Left ventricle myocardium inferior (tissue), 1 donor: ENCODE results near the gene MGAT4A. TPM values are rescaled to one million over a fixed set of nuclear protein-coding genes. Genes with fewer than 3 reads are reported as not detected.

Source experiments
- DNase-seq: peaks from one replicate; pipeline ENCODE4 v3.0.0-alpha.2; 2020
- H3K27ac ChIP-seq: fragments of 200-600 bp; replicated peaks from 2 replicates; pipeline ENCODE4 v1.8.0; 2021
- H3K27me3 ChIP-seq: fragments of 200-600 bp; 2 replicates; pipeline ENCODE4 v1.8.0; 2021; ENCODE audit warnings: low read depth
- H3K36me3 ChIP-seq: fragments of 200-600 bp; 2 replicates; pipeline ENCODE4 v1.8.0; 2021
- H3K4me1 ChIP-seq: fragments of 200-600 bp; 2 replicates; pipeline ENCODE4 v1.8.0; 2021
- H3K4me3 ChIP-seq: fragments of 200-600 bp; 2 replicates; pipeline ENCODE4 v1.8.0; 2021; ENCODE audit warnings: mild to moderate bottlenecking, moderate library complexity
- H3K9me3 ChIP-seq: fragments of 200-600 bp; replicated peaks from 2 replicates; pipeline ENCODE4 v1.8.0; 2021
- CTCF ChIP-seq: fragments of 200-600 bp; IDR thresholded peaks from 2 replicates; pipeline ENCODE4 v1.8.0; 2021; ENCODE audit warnings: antibody characterized with exemption, mild to moderate bottlenecking, borderline replicate concordance
- intact Hi-C: fragments of 100-400 bp; cut with micrococcal nuclease; formaldehyde crosslinking; loops from one replicate; pipeline ENCODE4 v1.11.0; 2022
- total RNA-seq: library from RNA; stranded (reverse); fragmentation: NEBNext Ultra II Directional; extraction: Animal tissue kit (Norgen Biotek cat#: 25700); gene quantifications from one replicate; pipeline ENCODE4 v1.2.1, GENCODE V29; 2021
- donor health status: DM: no; HTN: yes; CAD: no; lungs with severe emphysema.

The MGAT4A gene
- total RNA-seq, 1 donor from 2014 or later, result 18.4 TPM

- no peak for DNase-seq
- no peak for TF ChIP-seq CTCF
These were observed 33.6 kb upstream of the MGAT4A start for GRCh38 chr2:98764499-98764898.

GRCh38 chr2:98763209-98763951 is 32.4 kb upstream of the MGAT4A start:
- H3K9me3 ChIP-seq, result no peaks in the 10 kb centered on the region
- TF ChIP-seq CTCF, result no peak
- peaks cover 19% of the 10 kb centered on the region for H3K4me1 ChIP-seq
- H3K4me3 ChIP-seq, result no peak overlapping the region
- H3K27ac ChIP-seq, result no peak overlapping the region
- no peak for DNase-seq
- H3K36me3 ChIP-seq, result no peaks in the 10 kb centered on the region
- intact Hi-C loops, result no loop called here
- no peaks in the 10 kb centered on the region for H3K27me3 ChIP-seq

More at GRCh38 chr2:98764499-98764898, 33.6 kb upstream of the MGAT4A start:
- no peak overlapping the region for H3K4me3 ChIP-seq
- H3K27ac ChIP-seq, result no peak overlapping the region
- no peaks in the 10 kb centered on the region for H3K9me3 ChIP-seq
- intact Hi-C loops, result no loop called here
- peaks cover 19% of the 10 kb centered on the region for H3K4me1 ChIP-seq
- H3K36me3 ChIP-seq, result no peaks in the 10 kb centered on the region
- no peaks in the 10 kb centered on the region for H3K27me3 ChIP-seq

- H3K27ac ChIP-seq, result no peak overlapping the region
- peaks cover 30% of the 10 kb centered on the region for H3K4me1 ChIP-seq
These were observed 31.0 kb upstream of the MGAT4A start for GRCh38 chr2:98761909-98762308.

GRCh38 chr2:98761267-98761781 is 30.4 kb upstream of the MGAT4A start:
- Histone ChIP-seq H3K27me3 (no peaks in the 10 kb centered on the region), H3K4me3 (no peak overlapping the region), H3K27ac (no peak overlapping the region), H3K4me1 (peaks cover 30% of the 10 kb centered on the region), H3K36me3 (no peaks in the 10 kb centered on the region), H3K9me3 (no peaks in the 10 kb centered on the region)
- TF ChIP-seq CTCF, result no peak
- DNase-seq, result no peak
- intact Hi-C loops, result no loop called here

More at GRCh38 chr2:98761909-98762308, 31.0 kb upstream of the MGAT4A start:
- Histone ChIP-seq H3K27me3 (no peaks in the 10 kb centered on the region), H3K36me3 (no peaks in the 10 kb centered on the region), H3K4me3 (no peak overlapping the region), H3K9me3 (no peaks in the 10 kb centered on the region)
- intact Hi-C loops, result no loop called here
- no peak for TF ChIP-seq CTCF
- DNase-seq, result no peak

DNA sequence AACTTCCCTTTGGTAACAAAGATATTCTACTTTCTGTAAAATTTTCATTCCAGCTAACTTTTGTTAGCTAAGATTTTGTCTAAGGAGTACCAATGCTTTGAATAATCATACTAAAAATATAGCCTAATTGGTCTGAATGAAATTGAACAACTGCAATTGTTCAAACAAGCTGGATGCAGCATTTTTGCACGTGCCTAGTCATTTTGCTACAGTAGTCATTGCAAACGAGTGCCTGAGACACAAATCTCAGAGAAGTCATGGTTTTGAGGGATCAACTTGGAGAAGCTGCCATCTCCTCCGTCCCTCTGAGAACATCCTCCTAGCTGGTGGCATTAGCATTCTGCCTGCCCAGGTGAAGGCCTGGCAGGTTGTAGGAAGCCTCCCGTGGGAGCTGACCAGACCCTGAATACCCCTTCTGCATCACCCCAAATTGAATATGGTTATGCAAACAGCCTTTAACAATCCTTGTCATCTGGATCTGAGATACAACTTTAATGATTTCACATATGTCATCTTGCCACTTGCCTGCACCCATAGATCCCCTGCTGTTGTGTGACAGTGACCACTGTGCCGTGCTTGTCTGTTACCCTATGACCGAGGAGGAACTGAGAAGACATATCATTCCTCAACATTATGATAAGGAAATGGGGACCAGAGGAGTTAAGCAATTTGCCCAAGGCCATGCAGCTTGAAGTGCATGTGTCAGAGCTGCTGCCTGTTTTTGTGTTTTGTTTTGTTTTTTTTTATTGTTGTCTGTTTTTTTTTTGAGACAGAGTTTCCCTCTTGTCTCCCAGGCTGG is 29.1 kb upstream of the MGAT4A start:
- TF ChIP-seq CTCF, result no peak
- no peak for DNase-seq
- Histone ChIP-seq H3K27ac (peak overlapping the region; percentile 24), H3K4me3 (no peak overlapping the region), H3K27me3 (no peaks in the 10 kb centered on the region), H3K9me3 (no peaks in the 10 kb centered on the region), H3K4me1 (peaks cover 30% of the 10 kb centered on the region), H3K36me3 (no peaks in the 10 kb centered on the region)
- intact Hi-C loops, result no loop called here
